ENCODE data around the gene SFI1. TPM values are rescaled to one million over a fixed set of nuclear protein-coding genes. Genes with fewer than 3 reads are reported as not detected.

SFI1 gene
- total RNA-seq, 1 donor from 2014 or later = 13.6 TPM

DNA sequence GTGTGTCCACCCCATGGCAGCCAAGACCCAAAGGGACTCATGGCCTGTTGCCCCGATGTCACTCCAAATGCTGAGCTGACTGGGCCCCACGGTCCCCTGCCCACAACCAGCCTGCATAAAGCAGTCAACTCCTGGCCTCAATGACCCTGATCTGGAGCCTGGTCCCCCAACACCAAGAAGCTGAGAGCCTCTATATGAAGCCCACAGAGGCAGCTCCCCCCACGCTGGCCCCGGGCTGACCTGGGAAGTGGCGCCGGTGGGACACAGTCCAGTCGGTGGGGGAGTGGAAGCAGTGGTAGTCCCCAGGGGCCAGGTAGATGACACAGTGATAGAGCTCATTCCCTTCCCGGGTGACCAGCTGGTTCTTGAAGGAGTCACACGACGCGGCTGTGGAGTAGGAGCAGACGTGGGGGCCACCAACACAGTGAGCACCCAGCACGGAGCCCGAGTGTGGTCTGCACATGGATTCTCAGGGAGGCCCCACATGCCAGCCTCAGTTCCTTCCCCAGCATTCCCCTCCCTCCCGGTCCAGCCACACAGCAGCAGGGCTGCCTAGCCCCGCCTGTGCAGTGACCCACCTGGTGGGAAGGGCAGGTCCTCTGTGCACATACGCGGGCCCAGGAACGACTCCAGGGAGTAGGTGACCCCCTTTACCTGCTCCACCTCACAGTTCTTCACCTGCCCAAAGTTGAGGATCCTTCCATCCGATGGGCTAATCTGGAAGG is 124.6 kb downstream of the SFI1 start:
- TF ChIP-seq EZH2 (IDR thresholded peaks at IDR 0.05; ENCODE audit: insufficient read depth, low read length) = no peak
- TF ChIP-seq, protein P1, sequence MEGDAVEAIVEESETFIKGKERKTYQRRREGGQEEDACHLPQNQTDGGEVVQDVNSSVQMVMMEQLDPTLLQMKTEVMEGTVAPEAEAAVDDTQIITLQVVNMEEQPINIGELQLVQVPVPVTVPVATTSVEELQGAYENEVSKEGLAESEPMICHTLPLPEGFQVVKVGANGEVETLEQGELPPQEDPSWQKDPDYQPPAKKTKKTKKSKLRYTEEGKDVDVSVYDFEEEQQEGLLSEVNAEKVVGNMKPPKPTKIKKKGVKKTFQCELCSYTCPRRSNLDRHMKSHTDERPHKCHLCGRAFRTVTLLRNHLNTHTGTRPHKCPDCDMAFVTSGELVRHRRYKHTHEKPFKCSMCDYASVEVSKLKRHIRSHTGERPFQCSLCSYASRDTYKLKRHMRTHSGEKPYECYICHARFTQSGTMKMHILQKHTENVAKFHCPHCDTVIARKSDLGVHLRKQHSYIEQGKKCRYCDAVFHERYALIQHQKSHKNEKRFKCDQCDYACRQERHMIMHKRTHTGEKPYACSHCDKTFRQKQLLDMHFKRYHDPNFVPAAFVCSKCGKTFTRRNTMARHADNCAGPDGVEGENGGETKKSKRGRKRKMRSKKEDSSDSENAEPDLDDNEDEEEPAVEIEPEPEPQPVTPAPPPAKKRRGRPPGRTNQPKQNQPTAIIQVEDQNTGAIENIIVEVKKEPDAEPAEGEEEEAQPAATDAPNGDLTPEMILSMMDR (IDR thresholded peaks at IDR 0.05; ENCODE audit: insufficient read depth, low read depth, low read length) = no peak
- Histone ChIP-seq H4K20me1 (ENCODE audit: insufficient read depth, low read length) (peaks cover 73% of the 10 kb centered on the region), H3K36me3 (ENCODE audit: insufficient read depth, low read length) (peaks cover 11% of the 10 kb centered on the region), H3K27me3 (ENCODE audit: insufficient read depth, low read length) (no peaks in the 10 kb centered on the region), H3K9me3 (ENCODE audit: insufficient read depth, low read depth, low read length) (no peaks in the 10 kb centered on the region), H2AFZ (ENCODE audit: low read depth, low read length) (no peak overlapping the region), H3K9ac (ENCODE audit: low read length) (no peak overlapping the region), H3K27ac (ENCODE audit: low read depth, low read length) (no peak overlapping the region), H3K4me2 (ENCODE audit: low read length) (no peak overlapping the region), H3K4me1 (ENCODE audit: insufficient read depth, low read length) (peaks cover 7% of the 10 kb centered on the region), H3K79me2 (ENCODE audit: insufficient read depth, low read length) (peaks cover 49% of the 10 kb centered on the region), H3K4me3 (ENCODE audit: insufficient read depth, low read depth, low read length) (no peak overlapping the region)
- peaks cover 16% of the 10 kb centered on the region for H3K36me3 Mint-ChIP-seq (ENCODE audit: low read depth, unreplicated experiment)
- H3K27me3 Mint-ChIP-seq (ENCODE audit: low read depth, unreplicated experiment) = no peaks in the 10 kb centered on the region
- H3K4me3 Mint-ChIP-seq (ENCODE audit: unreplicated experiment) = no peak overlapping the region
- no peak for DNase-seq (ENCODE audit: low read depth)
- H3K4me1 Mint-ChIP-seq (ENCODE audit: low read depth, unreplicated experiment) = peaks cover 12% of the 10 kb centered on the region
- no peak overlapping the region for H3K27ac Mint-ChIP-seq (ENCODE audit: unreplicated experiment)
- H3K9me3 Mint-ChIP-seq (ENCODE audit: unreplicated experiment) = no peaks in the 10 kb centered on the region
- no peak for FAIRE-seq

DNA sequence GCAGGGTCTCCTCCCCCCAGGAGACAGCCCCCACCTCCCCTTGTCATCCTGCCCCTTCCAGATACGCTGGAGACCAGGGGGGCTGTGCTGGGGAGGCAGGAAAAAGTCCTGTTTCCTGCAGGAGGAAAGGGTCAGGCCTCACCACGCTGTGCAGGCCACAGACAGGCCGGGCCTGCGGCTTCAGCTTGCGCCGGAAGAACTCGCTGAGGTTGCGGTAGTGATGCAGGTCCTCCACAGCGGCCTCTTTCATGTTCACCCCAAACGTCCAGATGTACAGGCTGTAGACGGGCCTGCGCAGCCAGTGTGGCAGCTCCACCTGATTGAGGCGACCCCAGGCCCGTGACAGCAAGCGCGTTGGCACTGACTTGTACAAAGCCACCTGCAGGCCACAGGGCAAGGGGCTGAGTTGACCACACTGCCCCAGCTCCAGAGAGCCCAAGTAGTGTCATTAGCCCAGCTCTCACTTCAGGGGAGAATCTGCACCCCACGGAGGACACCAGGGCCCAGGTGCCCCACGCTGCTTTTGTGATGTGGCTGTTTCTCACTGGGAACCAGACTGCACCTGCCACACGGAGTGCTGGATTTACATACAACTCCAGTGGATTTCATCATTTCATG is 125.3 kb downstream of the SFI1 start:
- H3K9me3 ChIP-seq (ENCODE audit: insufficient read depth, low read depth, low read length) = no peaks in the 10 kb centered on the region
- FAIRE-seq (no peak), DNase-seq (ENCODE audit: low read depth) (no peak)
- TF ChIP-seq, protein P1 (IDR thresholded peaks at IDR 0.05; ENCODE audit: insufficient read depth, low read depth, low read length) = no peak
- no peak for TF ChIP-seq EZH2 (IDR thresholded peaks at IDR 0.05; ENCODE audit: insufficient read depth, low read length)
- peaks cover 13% of the 10 kb centered on the region for H3K4me1 ChIP-seq (ENCODE audit: insufficient read depth, low read length)
- Mint-ChIP-seq H3K27me3 (ENCODE audit: low read depth, unreplicated experiment) (no peaks in the 10 kb centered on the region), H3K27ac (ENCODE audit: unreplicated experiment) (no peak overlapping the region), H3K4me1 (ENCODE audit: low read depth, unreplicated experiment) (peaks cover 12% of the 10 kb centered on the region), H3K36me3 (ENCODE audit: low read depth, unreplicated experiment) (peaks cover 15% of the 10 kb centered on the region), H3K4me3 (ENCODE audit: unreplicated experiment) (no peak overlapping the region), H3K9me3 (ENCODE audit: unreplicated experiment) (no peaks in the 10 kb centered on the region)
- no peak overlapping the region for H3K27ac ChIP-seq (ENCODE audit: low read depth, low read length)
- peaks cover 56% of the 10 kb centered on the region for H3K79me2 ChIP-seq (ENCODE audit: insufficient read depth, low read length)
- no peak overlapping the region for H3K4me3 ChIP-seq (ENCODE audit: insufficient read depth, low read depth, low read length)
- H2AFZ ChIP-seq (ENCODE audit: low read depth, low read length) = no peak overlapping the region
- H3K36me3 ChIP-seq (ENCODE audit: insufficient read depth, low read length) = peaks cover 11% of the 10 kb centered on the region
- no peak overlapping the region for H3K9ac ChIP-seq (ENCODE audit: low read length)
- H3K27me3 ChIP-seq (ENCODE audit: insufficient read depth, low read length) = no peaks in the 10 kb centered on the region
- peaks cover 80% of the 10 kb centered on the region for H4K20me1 ChIP-seq (ENCODE audit: insufficient read depth, low read length)
- H3K4me2 ChIP-seq (ENCODE audit: low read length) = no peak overlapping the region

DNA sequence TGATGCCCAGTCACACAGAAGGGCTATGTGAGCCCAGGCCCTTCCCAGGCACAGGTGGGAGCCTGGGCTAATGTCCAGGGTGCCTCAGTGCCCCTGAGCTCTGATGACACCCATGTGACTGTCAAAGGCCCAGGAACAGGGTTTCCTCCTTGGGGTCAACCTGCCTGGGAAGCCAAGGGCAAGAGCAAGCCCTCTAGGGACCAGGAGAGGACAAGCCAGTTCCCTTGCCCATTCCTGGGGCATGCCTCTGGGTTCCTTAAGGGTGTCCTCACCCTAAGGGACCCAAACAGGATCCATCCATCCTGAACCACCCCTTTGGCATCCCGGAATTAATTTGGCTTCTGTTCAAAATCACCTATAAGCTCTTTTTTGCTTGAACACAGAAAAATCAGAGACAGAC is 126.6 kb downstream of the SFI1 start:
- Mint-ChIP-seq H3K4me1 (ENCODE audit: low read depth, unreplicated experiment) (peaks cover 12% of the 10 kb centered on the region), H3K9me3 (ENCODE audit: unreplicated experiment) (no peaks in the 10 kb centered on the region), H3K27me3 (ENCODE audit: low read depth, unreplicated experiment) (no peaks in the 10 kb centered on the region), H3K36me3 (ENCODE audit: low read depth, unreplicated experiment) (peaks cover 10% of the 10 kb centered on the region), H3K4me3 (ENCODE audit: unreplicated experiment) (no peak overlapping the region), H3K27ac (ENCODE audit: unreplicated experiment) (no peak overlapping the region)
- Histone ChIP-seq H3K4me2 (ENCODE audit: low read length) (no peak overlapping the region), H3K36me3 (ENCODE audit: insufficient read depth, low read length) (peaks cover 11% of the 10 kb centered on the region), H3K4me1 (ENCODE audit: insufficient read depth, low read length) (peaks cover 13% of the 10 kb centered on the region), H3K9me3 (ENCODE audit: insufficient read depth, low read depth, low read length) (no peaks in the 10 kb centered on the region), H4K20me1 (ENCODE audit: insufficient read depth, low read length) (peaks cover 94% of the 10 kb centered on the region), H3K9ac (ENCODE audit: low read length) (no peak overlapping the region), H3K79me2 (ENCODE audit: insufficient read depth, low read length) (peaks cover 70% of the 10 kb centered on the region), H3K4me3 (ENCODE audit: insufficient read depth, low read depth, low read length) (no peak overlapping the region), H3K27me3 (ENCODE audit: insufficient read depth, low read length) (no peaks in the 10 kb centered on the region), H3K27ac (ENCODE audit: low read depth, low read length) (no peak overlapping the region), H2AFZ (ENCODE audit: low read depth, low read length) (no peak overlapping the region)
- FAIRE-seq (no peak), DNase-seq (ENCODE audit: low read depth) (no peak)
- TF ChIP-seq, protein P1 (IDR thresholded peaks at IDR 0.05; ENCODE audit: insufficient read depth, low read depth, low read length) = no peak
- no peak for TF ChIP-seq EZH2 (IDR thresholded peaks at IDR 0.05; ENCODE audit: insufficient read depth, low read length)
